ENCODE results near the gene C6orf136. TPM values are rescaled to one million over a fixed set of nuclear protein-coding genes. Genes with fewer than 3 reads are reported as not detected.

C6orf136 gene
- total and polyA plus RNA-seq, 9 of the 15 experiments (the other 6 are each of a cell fraction or from before 2014, with no cell fraction given), result 14.1 to 63.1 (median 18.4) TPM

DNA sequence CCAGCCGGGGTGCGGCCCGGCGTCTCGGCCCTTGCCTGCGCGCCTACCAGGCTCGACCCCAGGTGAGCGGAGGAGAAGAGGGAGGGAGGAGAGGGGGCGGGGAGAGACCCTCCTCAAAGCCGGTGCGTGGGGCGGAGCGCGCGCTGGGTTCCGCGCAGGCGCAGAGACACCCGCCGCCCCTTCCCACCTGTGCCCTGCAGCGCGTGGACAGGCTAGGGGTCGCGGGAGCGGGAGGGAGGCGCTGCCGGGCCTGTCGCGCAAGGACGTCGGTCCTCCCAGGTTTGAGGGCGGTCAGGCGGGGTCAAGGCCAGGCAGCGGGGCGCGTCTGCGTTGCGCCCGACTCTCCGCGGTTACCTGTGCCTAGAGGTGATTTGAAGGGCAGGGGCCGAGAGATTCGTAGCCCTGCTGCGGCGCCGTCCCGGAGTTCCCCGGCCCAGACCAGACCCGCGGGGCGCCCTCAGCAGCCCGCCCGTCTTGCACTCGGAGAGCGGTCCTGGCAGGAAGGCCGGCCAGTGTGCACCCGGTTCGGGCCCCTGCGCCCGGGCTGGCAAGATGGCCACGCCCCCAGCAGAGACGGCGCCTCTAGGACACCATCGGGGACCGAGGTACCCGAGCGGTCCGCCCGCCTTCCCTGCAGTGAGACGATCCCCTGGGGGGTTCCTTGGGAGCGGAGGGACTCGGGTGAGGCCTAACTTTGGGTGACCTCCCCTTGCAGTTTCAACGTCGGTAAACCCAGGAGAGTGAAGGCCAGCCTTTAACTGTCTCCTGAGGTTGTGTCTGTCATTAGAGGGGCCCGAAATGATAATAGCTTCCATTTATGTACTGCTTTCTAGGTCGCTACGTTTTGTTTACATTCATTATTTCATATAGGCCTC is 546 bp downstream of the C6orf136 start (continued):
- TF ChIP-seq ATF1 (CRISPR knock-in tag; IDR thresholded peaks at IDR 0.05) (no peak), ATF1 (tag; IDR thresholded peaks at IDR 0.05) (peak; percentile 65), ZNF408 (CRISPR knock-in tag; IDR thresholded peaks at IDR 0.05; ENCODE audit: low read depth) (no peak), RAD21 (CRISPR knock-in tag; conservative IDR thresholded peaks at IDR 0.05 in 1 of 2, IDR thresholded peaks at IDR 0.05 in 1 of 2) (peak in 1 of 2 experiments; percentile 2; a peak in 1 of 4 replicates), SAFB (IDR thresholded peaks at IDR 0.05; ENCODE audit: borderline replicate concordance, low read depth, low read length) (peak; percentile 79), SMAD2 (IDR thresholded peaks at IDR 0.05; ENCODE audit: low read depth, low read length) (no peak), BRF1 (IDR thresholded peaks at IDR 0.05; ENCODE audit: borderline replicate concordance, extremely low read depth, insufficient read length) (no peak), SETDB1 (IDR thresholded peaks at IDR 0.05; ENCODE audit: low read length) (no peak), LCOR (CRISPR knock-in tag; IDR thresholded peaks at IDR 0.05) (0 out of 2 replicates have a peak, but pooled peaks have one; percentile 30), KDM5B (IDR thresholded peaks at IDR 0.05; ENCODE audit: insufficient replicate concordance, low read depth, low read length) (peak; percentile 64), ZKSCAN8 (CRISPR knock-in tag; IDR thresholded peaks at IDR 0.05) (no peak), ZNF143 (CRISPR knock-in tag; IDR thresholded peaks at IDR 0.05) (peak; percentile 54; the same call in 1 of the 2 replicates), ZNF121 (CRISPR knock-in tag; conservative IDR thresholded peaks at IDR 0.05) (no peak), CHD4 (IDR thresholded peaks at IDR 0.05; ENCODE audit: insufficient read depth, insufficient replicate concordance, low read depth, low read length, poor library complexity, severe bottlenecking) (peak; percentile 70), ZNF445 (CRISPR knock-in tag; IDR thresholded peaks at IDR 0.05; ENCODE audit: low read depth) (no peak), ZNF699 (CRISPR knock-in tag; IDR thresholded peaks at IDR 0.05; ENCODE audit: insufficient replicate concordance) (no peak), POLR2H (tag; IDR thresholded peaks at IDR 0.05; ENCODE audit: low read depth) (peak; percentile 50; the same call in 1 of the 2 replicates), EGR1 (conservative IDR thresholded peaks at IDR 0.05) (peak; percentile 62), ARID2 (IDR thresholded peaks at IDR 0.05) (no peak), NBN (IDR thresholded peaks at IDR 0.05; ENCODE audit: low read depth) (no peak)
- TF ChIP-seq, protein P1, sequence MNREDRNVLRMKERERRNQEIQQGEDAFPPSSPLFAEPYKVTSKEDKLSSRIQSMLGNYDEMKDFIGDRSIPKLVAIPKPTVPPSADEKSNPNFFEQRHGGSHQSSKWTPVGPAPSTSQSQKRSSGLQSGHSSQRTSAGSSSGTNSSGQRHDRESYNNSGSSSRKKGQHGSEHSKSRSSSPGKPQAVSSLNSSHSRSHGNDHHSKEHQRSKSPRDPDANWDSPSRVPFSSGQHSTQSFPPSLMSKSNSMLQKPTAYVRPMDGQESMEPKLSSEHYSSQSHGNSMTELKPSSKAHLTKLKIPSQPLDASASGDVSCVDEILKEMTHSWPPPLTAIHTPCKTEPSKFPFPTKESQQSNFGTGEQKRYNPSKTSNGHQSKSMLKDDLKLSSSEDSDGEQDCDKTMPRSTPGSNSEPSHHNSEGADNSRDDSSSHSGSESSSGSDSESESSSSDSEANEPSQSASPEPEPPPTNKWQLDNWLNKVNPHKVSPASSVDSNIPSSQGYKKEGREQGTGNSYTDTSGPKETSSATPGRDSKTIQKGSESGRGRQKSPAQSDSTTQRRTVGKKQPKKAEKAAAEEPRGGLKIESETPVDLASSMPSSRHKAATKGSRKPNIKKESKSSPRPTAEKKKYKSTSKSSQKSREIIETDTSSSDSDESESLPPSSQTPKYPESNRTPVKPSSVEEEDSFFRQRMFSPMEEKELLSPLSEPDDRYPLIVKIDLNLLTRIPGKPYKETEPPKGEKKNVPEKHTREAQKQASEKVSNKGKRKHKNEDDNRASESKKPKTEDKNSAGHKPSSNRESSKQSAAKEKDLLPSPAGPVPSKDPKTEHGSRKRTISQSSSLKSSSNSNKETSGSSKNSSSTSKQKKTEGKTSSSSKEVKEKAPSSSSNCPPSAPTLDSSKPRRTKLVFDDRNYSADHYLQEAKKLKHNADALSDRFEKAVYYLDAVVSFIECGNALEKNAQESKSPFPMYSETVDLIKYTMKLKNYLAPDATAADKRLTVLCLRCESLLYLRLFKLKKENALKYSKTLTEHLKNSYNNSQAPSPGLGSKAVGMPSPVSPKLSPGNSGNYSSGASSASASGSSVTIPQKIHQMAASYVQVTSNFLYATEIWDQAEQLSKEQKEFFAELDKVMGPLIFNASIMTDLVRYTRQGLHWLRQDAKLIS (CRISPR knock-in tag; IDR thresholded peaks at IDR 0.05), result 0 out of 2 replicates have a peak, but pooled peaks have one; percentile 28
- TF ChIP-seq, protein P2, sequence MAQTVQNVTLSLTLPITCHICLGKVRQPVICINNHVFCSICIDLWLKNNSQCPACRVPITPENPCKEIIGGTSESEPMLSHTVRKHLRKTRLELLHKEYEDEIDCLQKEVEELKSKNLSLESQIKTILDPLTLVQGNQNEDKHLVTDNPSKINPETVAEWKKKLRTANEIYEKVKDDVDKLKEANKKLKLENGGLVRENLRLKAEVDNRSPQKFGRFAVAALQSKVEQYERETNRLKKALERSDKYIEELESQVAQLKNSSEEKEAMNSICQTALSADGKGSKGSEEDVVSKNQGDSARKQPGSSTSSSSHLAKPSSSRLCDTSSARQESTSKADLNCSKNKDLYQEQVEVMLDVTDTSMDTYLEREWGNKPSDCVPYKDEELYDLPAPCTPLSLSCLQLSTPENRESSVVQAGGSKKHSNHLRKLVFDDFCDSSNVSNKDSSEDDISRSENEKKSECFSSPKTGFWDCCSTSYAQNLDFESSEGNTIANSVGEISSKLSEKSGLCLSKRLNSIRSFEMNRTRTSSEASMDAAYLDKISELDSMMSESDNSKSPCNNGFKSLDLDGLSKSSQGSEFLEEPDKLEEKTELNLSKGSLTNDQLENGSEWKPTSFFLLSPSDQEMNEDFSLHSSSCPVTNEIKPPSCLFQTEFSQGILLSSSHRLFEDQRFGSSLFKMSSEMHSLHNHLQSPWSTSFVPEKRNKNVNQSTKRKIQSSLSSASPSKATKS (CRISPR knock-in tag; IDR thresholded peaks at IDR 0.05), result no peak

Data from K562 (cell line).